Loucy (cell line): ENCODE data around the gene PPP1CA.

Experiments used
- H2AFZ ChIP-seq: fragments of 200-600 bp; sonication (generic); 2 replicates; pipeline ENCODE4 v1.6.0; 2016; ENCODE audit warnings: antibody characterized with exemption, mild to moderate bottlenecking, low read length, moderate library complexity
- H3F3A ChIP-seq: fragments of 200-600 bp; 2 replicates; pipeline ENCODE4 v1.6.0; 2016; ENCODE audit warnings: antibody characterized with exemption, low read depth, mild to moderate bottlenecking
- H3K27me3 ChIP-seq: fragments of 200-600 bp; sonication (generic); 2 replicates; pipeline ENCODE4 v1.6.1; 2014; ENCODE audit warnings: low read length, mild to moderate bottlenecking; ENCODE audit not compliant: insufficient read depth, poor library complexity, severe bottlenecking
- H3K36me3 ChIP-seq: fragments of 200-600 bp; sonication (generic); 2 replicates; pipeline ENCODE4 v1.6.1; 2016; ENCODE audit warnings: low read length; ENCODE audit not compliant: insufficient read depth
- H3K4me1 ChIP-seq: fragments of 200-600 bp; sonication (generic); 2 replicates; pipeline ENCODE4 v1.5.1; 2014; ENCODE audit warnings: low read length, mild to moderate bottlenecking; ENCODE audit not compliant: insufficient read depth, poor library complexity, severe bottlenecking
- H3K4me2 ChIP-seq: fragments of 200-600 bp; sonication (generic); 2 replicates; pipeline ENCODE4 v1.6.0; 2014; ENCODE audit warnings: antibody characterized with exemption, low read length, low read depth, mild to moderate bottlenecking; ENCODE audit not compliant: poor library complexity, severe bottlenecking
- H3K4me3 ChIP-seq: fragments of 200-600 bp; sonication (generic); 2 replicates; pipeline ENCODE4 v1.5.1; 2014; ENCODE audit warnings: low read length, mild to moderate bottlenecking, mixed read lengths; ENCODE audit not compliant: poor library complexity, severe bottlenecking
- H3K79me2 ChIP-seq: fragments of 200-600 bp; sonication (generic); 2 replicates; pipeline ENCODE4 v1.6.1; 2014; ENCODE audit warnings: low read length; ENCODE audit not compliant: insufficient read depth
- H3K9ac ChIP-seq: fragments of 200-600 bp; sonication (generic); 2 replicates; pipeline ENCODE4 v1.6.0; 2014; ENCODE audit warnings: mild to moderate bottlenecking, low read depth, low read length, moderate library complexity; ENCODE audit not compliant: poor library complexity, severe bottlenecking
- H3K9me2 ChIP-seq: fragments of 200-600 bp; sonication (generic); replicated peaks from 2 replicates; pipeline ENCODE4 v1.6.1; 2016; ENCODE audit warnings: low read depth, low read length, mixed read lengths
- H3K9me3 ChIP-seq: fragments of 200-600 bp; sonication (generic); 2 replicates; pipeline ENCODE4 v1.6.1; 2014; ENCODE audit warnings: mild to moderate bottlenecking, antibody characterized with exemption, low read length, low read depth; ENCODE audit not compliant: insufficient read depth
- H4K20me1 ChIP-seq: fragments of 200-600 bp; sonication (generic); 2 replicates; pipeline ENCODE4 v1.6.0; 2014; ENCODE audit warnings: antibody characterized with exemption, low read length, mild to moderate bottlenecking; ENCODE audit not compliant: insufficient read depth, poor library complexity, severe bottlenecking
- EZH2phosphoT487 ChIP-seq: fragments of 200-600 bp; IDR thresholded peaks from 2 replicates; pipeline ENCODE4 v1.6.1; 2018; ENCODE audit warnings: antibody characterized with exemption, mild to moderate bottlenecking, moderate library complexity, borderline replicate concordance
- TF ChIP-seq, protein P1 (sequence below): fragments of 200-600 bp; sonication (generic); conservative IDR thresholded peaks from 2 replicates; pipeline ENCODE4 v1.5.1; 2014; ENCODE audit warnings: mild to moderate bottlenecking, antibody characterized with exemption, low read length

Gene PPP1CA

DNA sequence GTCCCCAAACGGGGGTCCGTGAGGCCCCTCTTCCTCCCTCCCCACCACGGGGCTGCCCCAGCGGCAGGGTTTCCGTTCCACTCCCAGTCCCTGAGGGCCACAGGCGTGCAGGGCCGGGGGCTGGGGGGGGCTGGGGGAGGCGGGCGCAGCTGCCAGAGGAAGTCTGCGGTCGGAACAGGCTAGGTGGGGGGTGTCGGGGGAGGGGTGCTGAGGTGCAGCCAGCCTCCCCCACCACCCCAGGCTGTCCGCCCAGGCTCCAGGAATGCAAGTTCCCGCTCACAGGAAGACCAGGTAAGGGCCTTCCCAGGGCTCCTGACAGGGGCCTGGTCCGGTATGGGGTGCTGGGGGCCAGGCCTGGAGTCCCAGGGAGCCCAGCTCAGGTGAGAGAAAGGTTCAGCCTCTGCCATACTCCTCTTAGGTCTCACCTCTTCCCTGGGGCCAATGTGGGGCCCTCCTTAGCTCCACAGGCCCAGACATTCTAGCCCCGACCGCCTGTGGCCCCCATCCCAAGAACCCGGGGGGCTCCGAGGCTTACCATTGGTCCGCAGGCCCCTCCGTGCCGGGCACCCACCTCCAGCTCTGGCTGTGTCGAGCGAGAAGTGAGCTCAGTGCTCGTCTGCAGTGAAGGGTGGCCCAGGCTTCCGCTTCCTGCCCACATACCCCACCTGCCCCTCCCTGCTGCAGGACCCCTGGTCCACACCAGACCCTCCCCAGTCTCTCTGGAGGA lies 35.6 kb upstream of the PPP1CA start, which contains the start of gene PTPRCAP:
PTPRCAP (minus strand) TSS at position 601 of the 727 bp plus-strand sequence; CDS start at position 538, 63 bp downstream.
- no peaks in the 10 kb centered on the region for H3K27me3 ChIP-seq
- 0 out of 2 replicates have a peak, but pooled peaks cover 4% of the 10 kb centered on the region for H3F3A ChIP-seq
- TF ChIP-seq EZH2phosphoT487, result no peak
- TF ChIP-seq, protein P1, sequence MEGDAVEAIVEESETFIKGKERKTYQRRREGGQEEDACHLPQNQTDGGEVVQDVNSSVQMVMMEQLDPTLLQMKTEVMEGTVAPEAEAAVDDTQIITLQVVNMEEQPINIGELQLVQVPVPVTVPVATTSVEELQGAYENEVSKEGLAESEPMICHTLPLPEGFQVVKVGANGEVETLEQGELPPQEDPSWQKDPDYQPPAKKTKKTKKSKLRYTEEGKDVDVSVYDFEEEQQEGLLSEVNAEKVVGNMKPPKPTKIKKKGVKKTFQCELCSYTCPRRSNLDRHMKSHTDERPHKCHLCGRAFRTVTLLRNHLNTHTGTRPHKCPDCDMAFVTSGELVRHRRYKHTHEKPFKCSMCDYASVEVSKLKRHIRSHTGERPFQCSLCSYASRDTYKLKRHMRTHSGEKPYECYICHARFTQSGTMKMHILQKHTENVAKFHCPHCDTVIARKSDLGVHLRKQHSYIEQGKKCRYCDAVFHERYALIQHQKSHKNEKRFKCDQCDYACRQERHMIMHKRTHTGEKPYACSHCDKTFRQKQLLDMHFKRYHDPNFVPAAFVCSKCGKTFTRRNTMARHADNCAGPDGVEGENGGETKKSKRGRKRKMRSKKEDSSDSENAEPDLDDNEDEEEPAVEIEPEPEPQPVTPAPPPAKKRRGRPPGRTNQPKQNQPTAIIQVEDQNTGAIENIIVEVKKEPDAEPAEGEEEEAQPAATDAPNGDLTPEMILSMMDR, result no peak
- no peak within 1 kb of the TSS for H2AFZ ChIP-seq
- no peaks in the 10 kb centered on the region for H3K9me3 ChIP-seq
- H3K4me2 ChIP-seq, result peak within 1 kb of the TSS; percentile 96
- peaks cover 53% of the 10 kb centered on the region for H3K4me1 ChIP-seq
- H3K79me2 ChIP-seq, result peaks cover 80% of the 10 kb centered on the region
- peaks cover 46% of the 10 kb centered on the region for H4K20me1 ChIP-seq
- H3K9ac ChIP-seq, result peak within 1 kb of the TSS; percentile 100
- no peaks in the 10 kb centered on the region for H3K9me2 ChIP-seq
- peaks cover 20% of the 10 kb centered on the region; the same call in 1 of the 2 replicates for H3K36me3 ChIP-seq
- peak within 1 kb of the TSS; percentile 100 for H3K4me3 ChIP-seq

DNA sequence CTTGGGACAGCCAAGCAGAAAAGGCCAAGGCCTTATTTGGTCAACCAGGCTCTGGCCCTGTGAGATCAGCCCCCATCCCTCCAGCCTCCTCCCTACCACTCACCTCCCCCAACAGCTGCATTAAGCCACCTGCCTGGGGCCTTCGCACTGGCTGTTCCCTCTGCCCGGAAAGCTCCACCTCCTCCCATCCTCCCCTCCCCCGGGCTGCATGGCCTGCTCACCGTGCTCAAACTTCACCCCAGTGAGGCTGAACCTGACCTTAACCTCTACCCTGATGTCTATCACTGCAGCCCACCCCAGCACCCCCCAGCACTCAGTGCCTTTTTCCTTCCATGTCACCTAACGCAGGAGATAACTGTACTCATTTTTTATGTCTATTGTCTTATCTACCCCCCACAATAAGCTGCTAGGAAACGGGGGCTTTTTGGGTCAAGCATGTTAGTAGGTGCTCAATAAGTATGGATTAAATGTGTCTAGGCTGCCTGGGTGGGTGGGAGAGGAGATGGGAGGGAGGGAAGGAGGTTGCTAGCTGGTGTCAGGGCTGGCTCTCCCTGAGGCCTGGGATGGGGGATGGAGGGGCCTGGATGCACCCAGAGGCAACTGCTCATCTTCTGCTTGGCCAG lies 34.9 kb upstream of the PPP1CA start:
- peaks cover 53% of the 10 kb centered on the region for H3K4me1 ChIP-seq
- no peaks in the 10 kb centered on the region for H3K9me3 ChIP-seq
- peak overlapping the region; percentile 96 for H3K4me2 ChIP-seq
- peaks cover 87% of the 10 kb centered on the region for H3K79me2 ChIP-seq
- peaks cover 20% of the 10 kb centered on the region; the same call in 1 of the 2 replicates for H3K36me3 ChIP-seq
- no peak for TF ChIP-seq EZH2phosphoT487
- TF ChIP-seq, protein P1, result no peak
- peaks cover 50% of the 10 kb centered on the region for H4K20me1 ChIP-seq
- peak overlapping the region; percentile 100 for H3K4me3 ChIP-seq
- H3K27me3 ChIP-seq, result no peaks in the 10 kb centered on the region
- peak overlapping the region; percentile 100 for H3K9ac ChIP-seq
- 0 out of 2 replicates have a peak, but pooled peaks cover 4% of the 10 kb centered on the region for H3F3A ChIP-seq
- H3K9me2 ChIP-seq, result no peaks in the 10 kb centered on the region
- H2AFZ ChIP-seq, result no peak overlapping the region

DNA sequence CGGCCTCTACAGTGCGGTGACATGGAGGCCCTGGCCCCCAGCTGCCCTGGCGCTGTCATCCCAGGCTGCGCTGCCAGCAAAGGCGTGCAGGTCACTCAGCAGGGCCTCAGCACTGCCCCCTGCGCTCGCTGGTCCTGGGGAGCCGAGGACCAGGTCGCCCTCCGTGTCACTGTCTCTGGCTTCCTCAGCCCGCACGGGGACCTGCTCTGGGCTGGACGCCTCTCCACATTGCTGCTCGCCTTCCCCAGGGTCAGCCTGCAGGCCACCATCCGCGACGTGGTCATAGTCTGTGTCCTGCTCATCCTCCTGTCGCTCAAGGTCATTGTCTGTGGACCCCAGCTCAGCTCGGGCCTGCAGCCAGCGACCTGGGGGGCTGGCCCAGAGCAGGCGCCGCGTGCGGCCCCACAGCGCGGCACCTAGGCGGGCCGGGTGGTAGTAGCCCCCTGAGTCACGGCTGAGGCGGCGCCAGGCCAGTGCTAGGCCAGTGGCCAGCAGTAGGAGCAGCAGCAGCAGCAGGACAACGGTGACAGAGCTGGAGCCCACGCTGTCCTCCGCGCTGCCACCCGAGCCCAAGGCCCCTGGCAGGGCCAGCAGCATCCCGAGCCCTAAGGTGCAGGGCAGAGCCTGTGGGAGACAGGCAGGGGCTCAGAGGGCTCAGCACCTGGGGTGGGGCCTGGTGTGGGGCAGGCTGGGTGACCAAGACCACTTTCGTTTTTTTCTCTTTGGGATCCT lies 34.2 kb upstream of the PPP1CA start:
- Histone ChIP-seq H3K4me3 (peak overlapping the region; percentile 100), H3K9ac (peak overlapping the region; percentile 100), H3K36me3 (peaks cover 20% of the 10 kb centered on the region; the same call in 1 of the 2 replicates), H3K4me1 (peaks cover 53% of the 10 kb centered on the region), H3K27me3 (no peaks in the 10 kb centered on the region), H3K9me2 (no peaks in the 10 kb centered on the region), H3K9me3 (no peaks in the 10 kb centered on the region), H3K4me2 (peak overlapping the region; percentile 96), H3K79me2 (peaks cover 92% of the 10 kb centered on the region), H4K20me1 (peaks cover 50% of the 10 kb centered on the region), H2AFZ (no peak overlapping the region), H3F3A (0 out of 2 replicates have a peak, but pooled peaks cover 4% of the 10 kb centered on the region)
- no peak for TF ChIP-seq EZH2phosphoT487
- TF ChIP-seq, protein P1, result no peak
